ENCODE results near the gene NFASC.

Gene NFASC

DNA sequence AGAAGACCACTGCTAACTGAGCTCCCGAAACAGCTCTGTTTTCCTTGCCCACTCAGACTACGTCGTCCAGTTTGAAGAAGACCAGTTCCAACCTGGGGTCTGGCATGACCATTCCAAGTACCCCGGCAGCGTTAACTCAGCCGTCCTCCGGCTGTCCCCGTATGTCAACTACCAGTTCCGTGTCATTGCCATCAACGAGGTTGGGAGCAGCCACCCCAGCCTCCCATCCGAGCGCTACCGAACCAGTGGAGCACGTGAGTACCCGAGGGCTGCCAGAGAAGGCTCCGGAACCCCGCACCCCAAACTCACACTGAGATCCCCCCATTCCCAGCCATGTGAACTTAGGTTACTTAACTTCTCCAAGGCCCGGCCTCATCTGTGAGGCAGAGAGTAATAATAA is 108.6 kb downstream of the NFASC start:
- DNase-seq (ENCODE audit: low read depth in 2 of 2), result no peak
- TF ChIP-seq, protein P1, sequence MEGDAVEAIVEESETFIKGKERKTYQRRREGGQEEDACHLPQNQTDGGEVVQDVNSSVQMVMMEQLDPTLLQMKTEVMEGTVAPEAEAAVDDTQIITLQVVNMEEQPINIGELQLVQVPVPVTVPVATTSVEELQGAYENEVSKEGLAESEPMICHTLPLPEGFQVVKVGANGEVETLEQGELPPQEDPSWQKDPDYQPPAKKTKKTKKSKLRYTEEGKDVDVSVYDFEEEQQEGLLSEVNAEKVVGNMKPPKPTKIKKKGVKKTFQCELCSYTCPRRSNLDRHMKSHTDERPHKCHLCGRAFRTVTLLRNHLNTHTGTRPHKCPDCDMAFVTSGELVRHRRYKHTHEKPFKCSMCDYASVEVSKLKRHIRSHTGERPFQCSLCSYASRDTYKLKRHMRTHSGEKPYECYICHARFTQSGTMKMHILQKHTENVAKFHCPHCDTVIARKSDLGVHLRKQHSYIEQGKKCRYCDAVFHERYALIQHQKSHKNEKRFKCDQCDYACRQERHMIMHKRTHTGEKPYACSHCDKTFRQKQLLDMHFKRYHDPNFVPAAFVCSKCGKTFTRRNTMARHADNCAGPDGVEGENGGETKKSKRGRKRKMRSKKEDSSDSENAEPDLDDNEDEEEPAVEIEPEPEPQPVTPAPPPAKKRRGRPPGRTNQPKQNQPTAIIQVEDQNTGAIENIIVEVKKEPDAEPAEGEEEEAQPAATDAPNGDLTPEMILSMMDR (IDR thresholded peaks at IDR 0.05; ENCODE audit: low read depth, low read length), result no peak
- H3K4me3 ChIP-seq (replicated peaks in 1 of 2; ENCODE audit: low read depth in 2 of 2, low read length in 2 of 2), result no peak overlapping the region

DNA sequence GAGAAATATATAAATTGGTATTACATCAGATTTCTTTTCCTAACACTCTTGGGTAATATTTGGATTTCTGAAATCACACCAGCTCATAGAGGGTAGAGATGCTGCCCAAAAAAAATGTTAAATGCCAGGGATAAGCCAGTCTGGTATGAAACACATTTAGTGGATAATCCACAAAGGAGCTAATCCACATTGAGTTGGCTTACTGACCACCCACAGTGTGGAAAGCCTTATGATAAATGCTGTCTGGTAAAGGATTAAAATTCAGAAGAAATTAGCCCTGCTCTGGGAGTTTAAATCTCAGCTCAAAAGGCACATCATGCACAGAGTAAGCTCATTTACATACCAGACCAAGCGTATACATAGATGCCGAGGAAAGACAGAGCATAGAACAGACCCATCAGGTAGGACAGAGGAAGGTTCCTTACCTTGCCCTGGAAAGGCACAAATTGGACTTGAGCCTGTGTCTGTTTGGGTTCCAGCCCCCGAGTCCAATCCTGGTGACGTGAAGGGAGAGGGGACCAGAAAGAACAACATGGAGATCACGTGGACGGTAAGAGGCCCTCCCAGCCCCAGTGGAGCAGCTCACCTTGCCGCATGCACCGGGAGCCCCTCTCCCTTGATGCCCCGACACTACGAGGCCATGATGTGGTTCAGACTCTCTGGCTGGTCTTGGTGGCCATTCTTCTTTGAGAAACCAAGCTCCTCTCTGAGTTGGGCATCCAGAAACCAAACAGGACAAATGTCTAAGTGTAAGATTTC is 109.4 kb downstream of the NFASC start:
- no peak for DNase-seq (ENCODE audit: low read depth in 2 of 2)
- H3K4me3 ChIP-seq (replicated peaks in 1 of 2; ENCODE audit: low read depth in 2 of 2, low read length in 2 of 2), result no peak overlapping the region
- TF ChIP-seq, protein P1 (IDR thresholded peaks at IDR 0.05; ENCODE audit: low read depth, low read length), result no peak

DNA sequence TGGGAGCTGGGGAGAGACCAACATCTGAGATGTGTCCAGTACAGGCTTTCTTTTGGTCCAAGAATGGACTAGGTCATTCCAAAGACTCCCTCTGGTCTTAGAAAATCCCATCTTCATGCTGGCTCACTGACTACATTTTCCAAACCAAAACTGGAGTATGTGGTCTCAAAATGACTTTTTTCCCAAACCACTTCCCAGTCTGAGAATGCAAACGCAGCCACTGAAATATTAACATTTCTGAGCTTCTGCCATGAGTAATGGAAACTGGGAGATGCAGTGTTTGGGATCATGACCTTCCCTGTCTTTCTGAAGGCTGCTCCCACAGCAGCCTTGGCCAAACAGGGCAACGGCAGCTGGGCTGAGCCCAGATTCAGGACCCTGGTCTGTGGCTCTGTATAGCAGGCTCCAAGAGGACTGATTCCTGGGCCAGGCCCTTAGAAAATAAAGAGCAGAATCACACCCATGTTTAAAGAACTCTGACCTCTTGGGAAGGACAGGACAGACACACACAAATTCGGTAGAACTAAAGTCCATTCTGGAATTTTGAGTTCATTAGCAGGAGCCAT is 110.3 kb downstream of the NFASC start:
- H3K4me3 ChIP-seq (replicated peaks in 1 of 2; ENCODE audit: low read depth in 2 of 2, low read length in 2 of 2), result no peak overlapping the region
- DNase-seq (ENCODE audit: low read depth in 2 of 2), result no peak
- TF ChIP-seq, protein P1 (IDR thresholded peaks at IDR 0.05; ENCODE audit: low read depth, low read length), result no peak

DNA sequence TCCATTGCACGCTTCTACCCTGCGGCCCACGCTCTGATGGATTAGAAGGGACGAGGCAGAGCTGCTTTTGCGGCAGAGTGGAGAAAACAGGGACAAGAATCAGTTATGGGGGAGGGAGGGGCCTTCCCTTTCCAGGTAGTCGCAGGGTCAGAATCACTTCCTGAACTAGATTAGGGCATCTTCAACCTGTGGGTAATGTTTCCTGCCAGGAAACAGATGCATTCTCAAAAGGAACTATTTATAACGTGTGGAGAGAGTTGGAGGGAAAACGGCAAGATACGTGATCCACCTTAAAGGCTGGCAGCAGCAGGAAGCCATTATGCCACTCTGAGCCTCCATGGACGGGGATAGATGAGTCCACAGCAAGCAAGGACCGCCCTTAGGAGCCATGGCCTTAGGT is 112.5 kb downstream of the NFASC start:
- TF ChIP-seq, protein P1 (IDR thresholded peaks at IDR 0.05; ENCODE audit: low read depth, low read length), result no peak
- no peak overlapping the region for H3K4me3 ChIP-seq (replicated peaks in 1 of 2; ENCODE audit: low read depth in 2 of 2, low read length in 2 of 2)
- no peak for DNase-seq (ENCODE audit: low read depth in 2 of 2)

DNA sequence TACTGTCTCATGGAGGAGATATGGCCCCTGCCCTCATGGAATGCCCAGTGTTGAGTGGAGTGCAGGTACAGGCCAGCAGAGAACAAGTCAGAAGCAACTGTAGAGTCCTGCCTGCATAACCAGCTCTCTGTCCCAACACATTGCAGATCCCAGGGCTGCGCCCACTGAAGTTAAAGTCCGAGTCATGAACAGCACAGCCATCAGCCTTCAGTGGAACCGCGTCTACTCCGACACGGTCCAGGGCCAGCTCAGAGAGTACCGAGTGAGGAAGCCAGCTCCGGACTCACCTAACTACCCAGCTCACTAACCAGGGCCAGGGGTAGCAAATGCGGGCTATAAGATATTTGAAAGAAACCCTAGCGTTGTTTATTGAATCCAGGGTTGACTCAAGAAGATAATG is 113.2 kb downstream of the NFASC start:
- no peak for DNase-seq (ENCODE audit: low read depth in 2 of 2)
- TF ChIP-seq, protein P1 (IDR thresholded peaks at IDR 0.05; ENCODE audit: low read depth, low read length), result no peak
- H3K4me3 ChIP-seq (replicated peaks in 1 of 2; ENCODE audit: low read depth in 2 of 2, low read length in 2 of 2), result no peak overlapping the region

DNA sequence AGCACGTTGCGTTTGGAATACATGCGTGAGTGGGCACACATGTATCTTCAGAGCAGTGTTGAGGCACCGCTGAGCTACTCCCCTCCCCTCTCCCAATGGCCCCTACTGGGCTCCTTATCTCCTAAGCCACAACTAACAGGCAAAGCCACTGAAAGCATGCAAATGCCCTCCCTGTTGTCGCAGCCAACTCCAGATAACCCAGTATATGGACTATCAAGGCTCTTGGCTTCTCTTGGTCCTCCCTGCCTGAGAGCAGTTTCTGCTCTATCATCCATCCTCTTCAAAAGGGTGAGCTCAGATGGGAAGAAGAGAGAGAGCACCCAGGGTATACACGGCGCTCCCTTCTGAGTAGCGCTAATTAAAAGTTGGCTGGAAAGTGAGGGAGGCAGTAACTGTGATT is 113.8 kb downstream of the NFASC start:
- no peak overlapping the region for H3K4me3 ChIP-seq (replicated peaks in 1 of 2; ENCODE audit: low read depth in 2 of 2, low read length in 2 of 2)
- TF ChIP-seq, protein P1 (IDR thresholded peaks at IDR 0.05; ENCODE audit: low read depth, low read length), result no peak
- no peak for DNase-seq (ENCODE audit: low read depth in 2 of 2)
